GM13976 (cell line): ENCODE results near the gene SPAAR.
"Not testable (repeated sequence)": the region's sequence is repeated elsewhere in the genome, so short reads cannot be mapped to it uniquely, and the experiment has no call there.

Experiments
- DNase-seq: peaks from one replicate; pipeline ENCODE4 v3.0.0; 2012; ENCODE audit warnings: low spot score
- CTCF ChIP-seq: IDR thresholded peaks from 2 replicates; pipeline ENCODE4 v1.5.1; 2012; ENCODE audit warnings: borderline replicate concordance, mild to moderate bottlenecking; ENCODE audit not compliant: insufficient read depth; ENCODE audit errors: extremely low read depth, missing control alignments, control extremely low read depth
- in situ Hi-C: fragments of 300-500 bp; cut with MboI; formaldehyde crosslinking; loops from one replicate; pipeline ENCODE4 v1.12.0; 2022; ENCODE audit warnings: low sequenced_read_pairs, mixed read lengths, inconsistent platforms; ENCODE audit not compliant: unreplicated experiment

Gene SPAAR

GRCh38 chr9:35907711-35908503 lies 1.4 kb upstream of the SPAAR start:
- in situ Hi-C loops: no loop called here
- no peak for TF ChIP-seq CTCF
- no peak for DNase-seq

GRCh38 chr9:35908504-35909125 lies 675 bp upstream of the SPAAR start:
- no peak for DNase-seq
- in situ Hi-C loops: no loop called here

GRCh38 chr9:35909687-35910612 lies 660 bp downstream of the SPAAR start:
- TF ChIP-seq CTCF: no peak
- DNase-seq: no peak
- in situ Hi-C loops: no loop called here

More at GRCh38 chr9:35908504-35909125, 675 bp upstream of the SPAAR start:
- TF ChIP-seq CTCF: no peak

DNA sequence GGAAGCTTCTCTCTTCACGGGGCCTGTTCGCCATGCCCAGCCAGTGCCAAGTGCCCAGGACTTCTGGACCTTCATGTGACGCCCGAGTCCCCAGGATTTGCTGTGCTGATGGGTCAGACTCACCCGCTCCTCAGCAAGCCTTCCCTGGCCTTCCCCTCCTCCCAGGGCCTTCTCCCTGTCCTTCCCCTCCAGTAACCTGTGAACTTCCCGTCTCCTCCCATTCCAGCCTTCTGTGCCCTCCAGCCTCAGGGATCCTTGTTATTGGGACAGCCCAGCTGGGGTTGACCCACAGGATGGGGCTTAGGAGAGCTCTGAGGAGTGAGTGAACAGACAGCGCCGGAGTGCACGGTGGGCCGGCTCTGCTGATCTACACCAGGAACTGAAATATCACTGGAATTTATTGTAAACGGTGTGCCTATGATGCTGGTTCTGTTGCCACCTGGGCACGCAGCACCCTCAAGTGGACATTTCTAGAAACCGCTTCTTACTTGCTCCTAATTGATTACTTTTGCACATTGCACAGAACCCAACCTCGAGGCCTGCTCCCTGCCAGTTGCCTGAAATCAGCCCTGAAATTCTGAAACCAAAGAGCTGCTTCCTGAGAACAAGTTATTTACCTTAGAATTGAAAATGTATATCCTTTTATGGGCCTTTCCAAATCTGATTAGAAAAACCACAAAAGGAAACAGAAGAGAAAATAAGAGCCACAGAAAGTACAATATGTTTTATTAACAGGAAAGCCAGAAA lies 1.5 kb downstream of the SPAAR start:
- TF ChIP-seq CTCF: peak; percentile 18
- peak; percentile 58 for DNase-seq
- in situ Hi-C loops: no loop called here

- no peak for TF ChIP-seq CTCF
- no peak for DNase-seq
- in situ Hi-C loops: no loop called here
Measured at GRCh38 chr9:35911690-35912089, 2.4 kb downstream of the SPAAR start.

- no peak for TF ChIP-seq CTCF
- no peak for DNase-seq
- in situ Hi-C loops: no loop called here
Measured at GRCh38 chr9:35912791-35913400, 3.6 kb downstream of the SPAAR start.

DNA sequence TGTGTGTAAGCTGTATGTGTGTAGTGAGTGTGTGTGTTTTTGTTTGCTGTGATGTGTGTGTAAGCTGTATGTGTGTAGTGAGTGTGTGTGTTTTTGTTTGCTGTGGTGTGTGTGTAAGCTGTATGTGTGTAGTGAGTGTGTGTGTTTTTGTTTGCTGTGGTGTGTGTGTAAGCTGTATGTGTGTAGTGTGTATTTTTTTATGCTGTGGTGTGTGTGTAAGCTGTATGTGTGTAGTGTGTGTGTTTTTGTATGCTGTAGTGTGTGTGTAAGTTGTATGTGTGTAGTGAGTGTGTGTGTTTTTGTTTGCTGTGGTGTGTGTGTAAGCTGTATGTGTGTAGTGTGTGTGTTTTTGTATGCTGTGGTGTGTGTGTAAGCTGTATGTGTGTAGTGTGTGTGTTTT lies 4.1 kb downstream of the SPAAR start:
- DNase-seq, in situ Hi-C loops: not testable (repeated sequence)
